Measurements from ENCODE around the gene RBL1.
"Not testable (repeated sequence)": the region's sequence is repeated elsewhere in the genome, so short reads cannot be mapped to it uniquely, and the experiment has no call there.

RBL1 gene

DNA sequence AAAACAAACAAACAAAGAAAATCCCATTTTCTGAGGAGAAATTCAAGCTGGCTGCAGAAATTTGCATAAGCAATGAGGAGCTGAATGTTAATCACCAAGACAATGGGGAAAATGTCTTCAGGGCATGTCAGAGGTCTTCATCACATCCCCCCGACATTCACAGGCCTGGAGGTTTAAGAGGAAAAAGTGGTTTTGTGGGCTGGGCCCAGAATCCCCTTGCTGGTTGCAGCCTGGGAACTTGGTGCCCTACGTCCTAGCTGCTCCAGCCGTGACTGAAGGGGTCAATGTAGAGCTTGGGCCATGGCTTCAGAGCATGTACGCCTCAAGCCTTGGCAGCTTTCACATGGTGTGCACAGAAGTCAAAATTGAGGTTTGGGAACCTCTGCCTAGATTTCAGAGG lies 101.6 kb downstream of the RBL1 start:
- DNase-seq = not testable (repeated sequence)

GRCh38 chr20:36992802-36993334 lies 102.9 kb downstream of the RBL1 start:
- DNase-seq = no peak

DNA sequence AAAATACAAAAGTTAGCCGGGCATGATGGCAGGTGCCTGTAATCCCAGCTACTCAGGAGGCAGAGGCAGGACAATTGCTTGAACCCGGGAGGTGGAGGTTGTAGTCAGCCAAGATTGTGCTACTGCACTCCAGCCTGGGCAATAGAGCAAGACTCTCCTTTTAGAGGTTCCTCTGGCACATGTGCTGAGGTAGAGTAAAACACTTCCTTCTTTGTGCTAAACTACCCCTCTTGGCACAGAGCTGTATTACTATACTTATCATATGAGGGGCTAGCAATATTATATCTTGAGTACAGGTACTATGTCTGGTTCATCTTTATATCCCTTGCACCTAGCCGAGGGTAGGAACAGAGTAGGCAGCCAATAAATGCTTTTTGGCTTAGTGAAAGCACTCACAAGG lies 104.1 kb downstream of the RBL1 start:
- DNase-seq = no peak

GRCh38 chr20:36989797-36990196 lies 106.0 kb downstream of the RBL1 start:
- no peak for DNase-seq

DNA sequence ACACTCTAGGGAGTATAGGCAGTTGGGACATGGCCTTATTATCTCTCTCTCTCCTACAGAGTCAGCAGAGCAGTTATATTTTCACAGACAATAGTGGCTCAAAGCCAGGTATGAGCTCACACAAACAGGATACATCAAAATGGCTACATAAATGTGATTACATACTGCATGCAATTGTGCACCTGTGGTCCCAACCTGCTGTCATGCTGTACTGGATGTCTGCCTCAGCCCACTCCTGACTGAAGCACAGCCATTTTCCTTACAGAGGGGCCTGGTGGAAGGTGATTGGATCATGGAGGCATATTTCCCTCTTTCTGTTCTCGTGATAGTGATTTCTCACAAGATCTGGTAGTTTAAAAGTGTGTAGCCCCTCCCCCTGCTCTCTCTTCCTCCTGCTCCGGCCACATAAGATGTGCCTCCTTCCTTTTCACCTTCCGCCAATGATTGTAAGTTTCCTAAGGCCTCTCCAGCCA lies 107.3 kb downstream of the RBL1 start:
- peak; percentile 14 for DNase-seq

DNA sequence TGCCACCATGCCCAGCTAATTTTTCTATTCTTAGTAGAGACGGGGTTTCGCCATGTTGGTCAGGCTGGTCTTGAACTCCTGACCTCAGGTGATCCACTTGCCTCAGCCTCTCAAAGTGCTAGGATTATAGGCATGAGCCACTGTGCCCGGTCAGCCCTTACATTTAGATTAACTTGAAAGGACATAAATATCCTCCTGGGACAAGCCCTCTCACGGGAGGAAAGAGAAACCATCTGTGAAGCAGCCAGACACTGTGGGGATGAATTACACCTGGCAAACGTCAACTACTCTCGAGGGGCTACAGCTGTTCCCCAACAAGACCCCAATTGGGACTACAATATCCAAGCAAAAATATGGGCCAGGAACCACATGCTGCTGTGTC lies 111.5 kb downstream of the RBL1 start:
- DNase-seq = no peak

DNA sequence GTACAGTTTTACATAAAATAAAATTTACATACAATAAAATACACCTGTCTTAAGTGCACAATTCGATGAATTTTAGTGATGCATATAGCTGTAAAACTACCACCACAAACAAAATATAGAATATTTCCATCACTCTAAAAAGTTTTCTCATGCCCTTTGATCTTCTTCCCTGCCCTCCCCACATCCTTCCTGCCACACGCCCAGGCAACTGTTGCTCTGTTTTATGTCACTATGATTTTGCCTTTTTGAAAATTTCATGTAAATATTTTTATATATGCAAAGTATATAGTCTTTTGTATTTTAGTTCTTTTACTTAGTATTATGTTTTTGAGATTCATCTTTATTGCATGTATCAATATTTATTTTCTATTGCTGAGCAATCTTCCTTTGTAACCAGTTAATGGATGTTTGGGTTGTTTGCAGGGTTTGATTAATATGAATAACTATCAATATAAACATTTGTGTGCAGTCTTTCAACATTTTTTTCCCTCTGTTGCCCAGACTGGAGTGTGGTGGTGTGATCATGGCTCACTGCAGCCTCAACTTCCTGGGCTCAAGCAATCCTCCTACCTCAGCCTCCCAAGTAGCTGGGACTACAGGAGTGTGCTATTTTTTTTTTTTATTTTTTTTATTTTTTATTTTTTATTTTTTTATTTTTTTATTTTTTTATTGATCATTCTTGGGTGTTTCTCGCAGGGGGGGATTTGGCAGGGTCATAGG lies 120.5 kb downstream of the RBL1 start:
- no peak for DNase-seq

GRCh38 chr20:36974660-36975059 lies 121.1 kb downstream of the RBL1 start:
- no peak for DNase-seq

DNA sequence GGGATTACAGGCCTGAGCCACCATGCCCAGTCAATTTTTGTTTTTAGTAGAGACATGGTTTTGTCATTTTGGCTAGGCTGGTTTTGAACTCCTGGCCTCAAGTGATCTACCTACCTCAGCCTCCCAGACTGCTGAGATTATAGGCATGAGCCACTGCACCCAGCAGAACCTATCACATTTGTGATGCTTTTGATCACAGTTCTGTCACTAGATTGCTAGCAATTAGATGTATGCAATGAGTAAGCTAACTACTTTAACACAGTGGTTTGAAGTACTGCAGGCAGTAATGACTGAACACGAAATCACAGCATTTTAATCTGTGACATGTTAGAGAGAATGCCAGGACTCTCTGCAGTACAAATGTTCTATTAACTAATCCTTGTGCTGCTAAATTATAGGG lies 124.7 kb downstream of the RBL1 start:
- no peak for DNase-seq

GRCh38 chr20:36969478-36970186 lies 126.2 kb downstream of the RBL1 start:
- DNase-seq = no peak

- no peak for DNase-seq
Observed at GRCh38 chr20:36969051-36969450, 126.7 kb downstream of the RBL1 start.

- no peak for DNase-seq
Observed at GRCh38 chr20:36967636-36968035, 128.2 kb downstream of the RBL1 start.

- DNase-seq = not testable (repeated sequence)
Observed at GRCh38 chr20:36966965-36967364, 128.8 kb downstream of the RBL1 start.

GRCh38 chr20:36962354-36962941 lies 133.3 kb downstream of the RBL1 start:
- not testable (repeated sequence) for DNase-seq

- peak; percentile 16 for DNase-seq
Observed at GRCh38 chr20:36959242-36959641, 136.6 kb downstream of the RBL1 start.

DNA sequence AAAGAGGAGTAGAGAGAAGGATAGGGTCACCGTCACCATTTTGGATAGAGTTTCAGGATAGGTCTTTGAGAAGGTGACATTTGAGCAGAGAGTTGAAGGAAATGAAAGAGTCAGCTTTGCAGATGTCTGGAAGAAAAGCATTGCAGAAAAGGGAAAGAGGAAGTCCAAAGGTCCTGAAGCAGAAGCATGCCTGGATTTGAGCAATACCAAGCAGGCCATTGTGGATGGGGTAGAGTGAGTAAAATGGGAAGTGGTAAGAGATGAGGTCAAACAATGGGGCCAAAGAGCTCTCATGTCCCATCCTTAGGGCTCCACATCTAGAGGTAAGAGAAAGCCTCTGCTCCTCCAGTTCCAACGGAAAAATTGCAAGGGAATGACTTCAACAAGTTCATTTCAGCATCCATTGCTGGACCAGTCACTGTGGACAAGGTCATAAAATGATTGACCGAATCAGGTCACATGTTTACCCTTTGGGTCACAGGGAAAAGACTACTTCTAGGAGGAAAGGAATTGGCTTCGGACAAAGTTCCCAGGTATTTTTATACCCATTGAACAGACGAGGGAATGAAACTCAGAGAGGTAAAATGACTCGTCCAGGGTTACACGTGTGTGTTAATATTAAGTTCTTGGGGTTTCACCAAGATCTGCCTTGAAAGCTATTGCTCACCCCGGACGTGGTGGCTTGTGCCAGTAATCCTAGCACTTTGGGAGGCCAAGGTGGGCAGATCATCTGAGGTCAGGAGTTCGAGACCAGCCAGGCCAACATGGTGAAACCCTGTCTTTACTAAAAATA lies 137.7 kb downstream of the RBL1 start:
- no peak for DNase-seq

- no peak for DNase-seq
Observed at GRCh38 chr20:36956674-36957073, 139.1 kb downstream of the RBL1 start.

DNA sequence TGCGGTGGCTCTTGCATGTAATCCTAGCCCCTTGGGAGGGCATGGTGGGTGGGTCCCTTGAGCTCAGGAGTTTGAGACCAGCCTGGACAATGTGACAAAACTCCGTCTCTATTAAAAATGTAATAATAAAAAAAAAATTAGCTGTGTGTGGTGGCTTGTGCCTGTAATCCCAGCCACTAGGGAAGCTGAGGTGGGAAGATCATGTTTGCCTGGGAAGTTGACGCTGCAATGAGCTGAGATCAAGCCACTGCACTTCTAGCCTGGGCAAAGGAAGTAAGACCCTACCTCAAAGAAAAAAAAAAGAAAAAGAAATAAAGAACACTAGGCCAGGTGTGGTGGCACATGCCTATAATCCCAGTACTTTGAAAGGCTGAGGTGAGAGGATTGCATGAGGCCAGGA lies 139.8 kb downstream of the RBL1 start:
- DNase-seq = no peak

GRCh38 chr20:36951979-36952738 lies 143.6 kb downstream of the RBL1 start:
- DNase-seq = no peak

DNA sequence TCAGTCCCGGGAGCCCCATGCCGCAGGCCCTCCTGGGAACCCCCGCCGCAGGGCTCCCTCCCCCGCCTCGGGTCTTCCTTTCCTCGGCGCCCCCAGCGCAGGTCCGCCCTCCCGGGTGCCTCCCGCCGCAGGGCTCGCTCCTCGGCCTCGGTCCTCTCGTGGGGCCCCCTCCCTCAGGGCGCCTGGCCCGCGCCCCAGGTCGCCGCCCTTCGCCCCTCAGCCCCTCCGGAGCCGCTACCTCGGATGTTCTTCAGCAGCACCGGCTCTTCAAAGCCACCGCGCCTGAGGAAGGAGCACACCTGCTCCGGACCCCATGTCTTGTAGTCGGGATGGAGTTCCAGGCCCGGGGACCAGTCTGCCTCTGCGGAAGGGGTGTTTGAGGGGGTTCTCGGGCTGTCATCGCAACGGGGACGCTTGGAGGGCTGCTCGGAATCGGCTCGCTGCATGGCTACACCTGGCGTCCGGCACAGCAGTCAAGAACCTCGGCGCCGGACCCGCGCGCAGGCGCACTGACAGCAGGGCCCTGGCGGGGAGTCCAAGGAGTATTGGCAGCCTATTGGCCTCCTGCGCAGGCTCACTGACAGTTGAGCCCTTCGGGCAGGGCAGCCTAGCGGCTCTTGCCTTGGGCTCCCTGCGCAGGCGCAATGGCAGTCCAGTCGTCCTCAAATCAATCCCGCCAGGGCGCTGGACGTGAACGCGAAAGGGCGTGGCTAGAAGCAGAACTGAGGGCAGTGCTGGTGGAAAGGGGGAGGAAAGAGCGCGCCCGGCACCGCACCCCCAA lies 144.4 kb downstream of the RBL1 start, which contains the start of gene SAMHD1:
SAMHD1 (minus strand) TSS at position 511 of the 781 bp plus-strand sequence; CDS start at position 446, 65 bp downstream.
- peak; percentile 97 for DNase-seq

All from fibroblast of skin of back (primary cell).